GM21390 (cell line): ENCODE measurements around the gene GABRQ.

ENCODE experiments used
- ATAC-seq: cut with Tn5 transposase; IDR thresholded peaks from one replicate; pipeline ENCODE4 v1.9.1; 2021; ENCODE audit not compliant: unreplicated experiment

Gene GABRQ

DNA sequence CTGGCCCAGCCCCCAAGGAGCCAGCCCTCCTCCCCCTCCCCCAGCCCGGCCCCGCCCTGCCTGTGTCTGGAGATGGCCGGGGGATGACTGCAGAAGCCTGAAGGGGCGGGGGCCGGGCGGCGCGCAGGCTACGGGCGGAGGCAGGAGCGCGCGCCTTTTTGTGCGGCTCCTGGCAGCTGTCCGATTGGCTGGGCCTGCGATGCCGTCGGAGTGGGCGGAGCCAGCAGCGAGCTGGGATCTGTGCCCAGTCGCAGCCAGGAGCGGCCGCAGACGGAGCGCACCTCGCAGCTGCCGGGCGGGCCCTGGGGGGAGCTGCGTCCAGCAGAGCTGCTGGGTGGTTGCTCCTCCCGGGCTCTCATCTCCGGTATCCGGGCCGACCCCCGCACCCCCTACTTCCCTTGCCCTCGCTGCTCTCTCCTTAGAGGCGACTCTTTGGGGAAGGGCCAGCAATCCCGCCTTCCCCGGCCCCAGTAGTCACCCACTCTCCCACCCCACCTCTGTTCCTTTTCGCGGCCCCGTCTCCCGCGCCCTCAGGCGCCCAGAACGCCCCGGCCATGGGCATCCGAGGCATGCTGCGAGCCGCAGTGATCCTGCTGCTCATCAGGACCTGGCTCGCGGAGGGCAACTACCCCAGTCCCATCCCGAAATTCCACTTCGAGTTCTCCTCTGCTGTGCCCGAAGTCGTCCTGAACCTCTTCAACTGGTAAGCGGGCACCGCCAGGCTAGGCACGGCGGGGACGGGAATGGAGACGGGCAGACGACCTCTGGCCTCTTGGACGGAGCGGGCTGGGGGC, at the start of gene GABRQ:
Gene GABRQ (plus strand): TSS at position 247 of the 794 bp plus-strand sequence. CDS start 308 bp downstream, at position 555.
- ATAC-seq = no peak

DNA sequence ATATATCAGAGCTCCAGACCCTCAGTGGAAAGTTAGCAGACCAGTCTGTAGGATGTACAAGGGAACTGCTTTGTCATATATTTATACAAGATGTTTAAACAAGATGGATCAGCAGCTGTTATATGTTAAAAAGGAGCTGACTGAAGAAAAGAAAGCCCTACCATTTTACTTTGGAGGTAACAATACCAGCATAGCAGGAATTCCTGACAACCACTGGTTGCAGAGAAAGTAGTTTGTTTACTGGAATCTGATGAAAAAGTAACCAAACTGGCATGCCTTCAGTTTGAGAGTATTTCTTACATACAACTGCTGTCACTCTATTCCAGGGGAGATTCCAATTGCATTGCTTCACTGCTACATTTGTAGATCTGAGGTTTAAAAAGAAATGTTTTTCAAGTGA, 49.5 kb upstream of the GABRQ start:
- ATAC-seq = no peak

DNA sequence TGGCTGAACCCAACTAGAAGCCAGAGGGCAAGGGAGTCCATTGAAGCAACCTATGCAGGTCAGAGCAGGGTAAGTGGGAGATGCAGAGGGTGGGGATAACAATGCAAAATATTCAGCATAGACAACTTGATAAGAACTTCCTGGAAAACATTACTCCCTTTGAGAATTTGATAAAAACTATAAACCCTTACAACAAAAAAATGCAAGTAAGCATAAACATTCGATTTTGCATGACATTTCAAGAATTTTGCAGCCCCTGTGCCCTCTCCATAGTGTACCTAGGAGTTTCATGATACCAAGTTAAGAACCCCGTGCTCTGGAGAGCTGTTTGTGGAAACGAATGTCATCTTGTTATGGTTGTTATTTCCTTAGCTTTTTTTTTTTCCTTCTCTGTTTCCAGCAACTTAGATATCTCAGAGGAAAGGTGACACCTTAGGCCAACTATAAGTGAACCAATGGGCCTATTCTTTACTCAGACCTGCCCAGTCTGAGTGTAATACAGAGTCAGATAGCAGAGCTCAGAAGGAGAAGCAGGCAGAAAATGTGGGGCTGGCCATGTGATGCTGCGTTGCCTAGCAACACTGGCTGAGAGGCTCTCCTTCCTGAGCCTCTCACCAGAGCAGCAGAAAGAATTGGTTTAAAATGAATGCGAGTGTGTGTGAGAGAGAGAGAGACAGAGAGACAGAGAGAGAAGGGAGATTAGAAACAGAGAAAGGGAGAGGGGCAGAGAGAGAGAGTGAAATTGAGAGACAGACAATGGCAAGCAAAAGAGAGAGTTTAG, 36.7 kb upstream of the GABRQ start:
- ATAC-seq = no peak

DNA sequence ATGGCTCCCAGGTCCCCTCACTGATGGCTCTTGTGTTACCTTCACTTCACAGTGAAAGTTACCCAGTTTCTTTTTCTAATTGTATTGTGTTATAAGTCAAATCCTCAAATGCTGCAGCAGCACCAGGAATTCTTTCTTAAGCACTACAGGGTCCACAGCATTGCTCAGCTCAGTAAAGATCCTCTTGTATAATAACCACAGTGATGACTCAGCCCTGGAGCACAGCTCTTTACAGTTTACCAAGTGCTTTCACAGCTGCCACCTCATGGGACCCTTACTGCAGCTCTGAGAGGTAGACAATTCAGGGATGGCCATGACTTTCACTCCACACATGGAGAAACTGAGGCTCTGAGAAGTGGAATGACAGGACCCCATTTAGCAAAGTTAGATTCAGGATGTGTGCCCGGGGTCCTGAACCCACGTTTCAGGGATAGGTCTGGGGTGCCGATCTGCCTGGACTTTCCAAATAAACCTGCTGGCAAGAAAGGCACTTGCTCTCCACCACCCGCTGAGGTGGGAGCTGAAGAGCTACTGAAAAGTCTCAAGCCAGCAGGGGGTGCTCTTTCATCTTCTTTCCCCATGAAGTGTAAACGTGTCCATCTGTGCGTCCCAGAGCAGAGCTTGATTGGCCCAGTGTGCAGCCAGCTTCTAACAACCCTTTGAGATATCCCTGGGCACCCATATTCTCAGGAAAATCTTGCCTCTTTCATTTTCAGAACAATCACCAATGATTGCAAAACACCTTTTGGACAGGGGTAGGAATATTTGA, 35.7 kb upstream of the GABRQ start:
- no peak for ATAC-seq

GRCh38 chrX:152614791-152615190, 22.9 kb upstream of the GABRQ start:
- no peak for ATAC-seq

DNA sequence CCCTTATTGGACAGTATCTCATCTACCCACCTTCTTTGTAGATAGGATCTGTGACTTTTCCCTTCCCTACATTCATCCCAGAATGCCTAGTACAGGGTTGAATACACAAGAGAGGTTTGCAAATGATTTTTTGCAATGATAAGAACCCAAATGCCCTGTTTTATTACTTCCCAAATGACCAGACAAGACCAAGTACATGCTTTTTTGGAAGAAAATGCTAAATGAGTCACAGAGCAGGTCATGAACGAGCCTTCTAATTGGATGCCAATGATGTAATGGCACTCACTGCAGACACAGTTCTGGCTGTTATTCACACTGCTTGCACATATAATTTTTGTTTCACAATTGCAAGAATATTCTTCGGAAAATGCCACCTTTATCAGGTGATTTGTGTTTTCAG, 17.8 kb upstream of the GABRQ start:
- ATAC-seq = no peak

- no peak for ATAC-seq
Measured at GRCh38 chrX:152632445-152633097, 5.1 kb upstream of the GABRQ start.

GRCh38 chrX:152635941-152636340, 1.8 kb upstream of the GABRQ start:
- no peak for ATAC-seq

DNA sequence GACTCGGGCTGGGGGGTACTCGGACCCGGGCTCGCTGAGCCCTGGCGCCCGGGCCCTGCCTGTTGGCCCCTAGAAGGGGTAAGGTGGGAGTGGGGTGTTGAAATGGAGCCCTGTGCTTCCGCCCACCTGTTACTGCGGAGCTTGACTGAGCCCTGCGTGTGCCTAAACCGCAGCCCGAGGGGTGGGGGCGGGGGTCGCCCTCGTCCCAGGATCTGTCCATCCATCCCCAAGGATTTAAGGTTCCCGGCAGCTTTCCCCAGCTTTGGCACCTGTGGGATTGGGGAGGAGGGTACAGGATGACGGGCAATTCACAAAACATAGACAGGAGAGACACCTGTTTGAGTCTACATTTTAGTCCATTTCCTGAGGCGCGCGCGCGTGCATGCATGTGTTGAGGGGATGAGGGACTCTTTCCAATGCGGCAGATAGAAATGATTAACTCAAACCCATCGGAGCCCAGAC, 779 bp downstream of the GABRQ start:
- ATAC-seq = no peak

DNA sequence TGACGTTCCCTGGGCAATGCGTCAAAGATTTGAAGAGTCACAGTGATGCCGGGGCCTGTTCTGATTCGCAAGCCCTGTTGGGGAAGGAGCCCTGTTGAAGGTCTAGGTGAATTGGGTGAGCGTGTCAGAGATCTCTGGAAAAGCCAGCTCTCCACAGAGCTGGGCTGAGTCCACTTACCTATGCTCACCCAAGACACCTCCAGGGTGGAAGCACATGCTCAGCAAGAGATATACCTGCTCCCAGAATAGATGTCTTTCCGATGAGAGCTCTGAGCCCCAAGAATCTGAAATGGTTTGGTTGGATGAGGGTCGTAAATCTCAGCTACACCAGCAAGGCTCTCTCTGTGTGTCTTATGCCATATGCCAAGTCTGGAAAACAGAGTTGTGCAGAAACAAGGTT, 1.7 kb downstream of the GABRQ start:
- no peak for ATAC-seq

GRCh38 chrX:152640034-152640818, 2.5 kb downstream of the GABRQ start:
- no peak for ATAC-seq

DNA sequence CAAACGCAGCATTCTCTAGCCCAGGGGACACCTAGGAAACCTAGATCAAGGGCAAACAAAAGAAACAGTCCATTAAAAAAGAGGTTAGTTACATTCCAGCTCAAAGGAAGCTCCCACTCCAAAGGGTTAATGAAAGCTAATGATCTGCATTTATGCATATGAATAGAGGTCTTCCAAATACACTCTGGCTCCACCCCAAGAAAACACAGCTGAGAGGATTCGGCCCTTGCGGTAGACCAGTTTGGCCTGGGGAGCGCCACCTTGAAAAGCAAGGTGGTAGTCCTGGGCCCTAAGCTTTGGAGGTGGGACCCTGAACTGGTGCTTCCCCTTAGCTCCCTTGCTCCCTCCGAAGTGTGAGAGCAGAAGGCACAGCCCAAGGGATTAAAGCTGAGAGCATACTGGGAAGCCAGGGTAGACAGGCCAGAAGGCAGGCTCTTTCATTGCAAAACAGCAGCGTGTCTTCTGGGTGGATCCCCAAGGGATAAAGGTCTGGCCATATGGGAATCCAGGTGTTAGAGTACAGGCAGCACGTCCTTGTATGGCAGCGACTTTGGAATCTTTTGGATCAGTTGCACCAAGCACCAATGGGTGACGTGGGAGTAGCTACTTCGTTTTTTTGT, 3.7 kb downstream of the GABRQ start:
- no peak for ATAC-seq

- no peak for ATAC-seq
Measured at GRCh38 chrX:152641996-152642395, 4.3 kb downstream of the GABRQ start.

DNA sequence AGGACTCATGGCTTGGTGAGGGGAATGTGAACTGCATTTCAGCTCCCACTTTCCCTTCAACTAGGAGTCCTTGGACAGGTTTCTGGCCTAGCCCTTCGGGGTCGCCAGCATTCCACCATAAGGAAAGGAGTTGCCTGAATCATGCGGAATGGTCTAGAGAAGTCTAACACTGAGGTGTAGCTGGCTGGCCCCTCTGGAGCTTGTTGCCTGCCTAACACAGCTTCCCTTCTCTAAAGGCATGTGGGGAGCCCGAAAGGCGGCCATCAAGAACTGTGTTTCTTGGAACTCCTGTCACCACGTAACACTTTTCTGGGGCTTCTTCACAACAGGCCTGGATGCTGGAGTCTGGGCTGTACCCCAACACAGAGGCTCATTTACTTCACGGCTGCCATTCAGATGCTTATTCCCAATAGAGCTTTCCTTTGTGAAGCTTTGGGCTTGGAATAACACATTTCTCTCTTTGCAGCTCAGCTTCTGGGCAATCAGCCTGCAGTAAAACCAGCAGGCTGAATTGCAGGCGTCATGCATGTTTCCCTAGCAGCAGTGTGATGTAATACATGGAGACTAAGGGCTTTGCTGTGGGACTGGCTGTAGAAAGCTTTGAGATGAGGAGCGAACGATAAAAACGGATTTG, 5.4 kb downstream of the GABRQ start:
- ATAC-seq = no peak

DNA sequence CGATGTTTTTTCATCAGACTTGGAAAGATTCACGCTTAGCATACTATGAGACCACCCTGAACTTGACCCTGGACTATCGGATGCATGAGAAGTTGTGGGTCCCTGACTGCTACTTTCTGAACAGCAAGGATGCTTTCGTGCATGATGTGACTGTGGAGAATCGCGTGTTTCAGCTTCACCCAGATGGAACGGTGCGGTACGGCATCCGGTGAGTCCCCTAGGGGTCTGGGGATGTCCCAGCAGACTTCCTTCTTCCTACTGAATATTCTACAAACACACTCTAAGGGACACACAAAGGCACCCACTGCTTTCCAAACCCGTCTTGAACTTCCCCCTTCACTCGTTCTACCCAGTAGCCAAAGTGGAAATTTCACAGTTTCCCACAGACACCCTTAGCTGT, 9.3 kb downstream of the GABRQ start:
- no peak for ATAC-seq

DNA sequence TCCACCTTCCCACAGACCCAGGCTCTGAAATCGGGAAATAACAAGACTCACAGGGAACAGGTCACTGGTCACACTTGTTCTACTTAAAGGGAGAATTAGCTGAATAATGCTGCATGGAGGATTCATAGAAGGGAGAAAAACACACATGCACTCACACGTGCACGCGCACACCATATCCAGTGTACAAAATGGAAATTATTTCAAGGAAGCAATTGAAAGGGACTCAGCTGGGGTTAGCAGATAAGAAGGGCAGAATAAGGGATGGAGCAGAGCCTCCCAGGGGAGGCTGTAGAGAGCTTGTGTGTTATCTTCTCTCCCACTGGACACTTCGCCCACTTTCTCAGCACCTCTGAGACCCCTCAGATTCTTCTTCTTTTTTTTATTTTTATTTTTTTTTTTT, 10.3 kb downstream of the GABRQ start:
- no peak for ATAC-seq

DNA sequence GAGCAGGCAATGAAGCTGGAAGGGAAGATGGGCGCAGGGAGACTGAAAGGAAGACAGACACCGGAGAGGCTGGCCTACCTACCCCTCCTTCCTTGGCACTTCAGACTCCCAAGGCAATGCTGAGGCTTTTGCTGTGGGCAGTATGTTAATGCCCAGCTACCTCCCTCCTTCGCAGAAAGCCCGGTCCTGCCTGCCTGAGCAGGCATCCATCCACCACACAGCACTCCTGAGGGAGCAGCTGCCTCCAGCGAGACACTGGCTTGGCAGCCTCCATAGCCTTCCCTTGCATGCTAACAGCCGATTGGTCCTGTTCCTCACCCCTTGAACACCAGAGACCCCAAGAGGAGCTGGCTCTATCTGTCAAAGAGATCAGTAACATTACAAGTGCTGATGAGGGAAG, 14.4 kb downstream of the GABRQ start:
- ATAC-seq = no peak

DNA sequence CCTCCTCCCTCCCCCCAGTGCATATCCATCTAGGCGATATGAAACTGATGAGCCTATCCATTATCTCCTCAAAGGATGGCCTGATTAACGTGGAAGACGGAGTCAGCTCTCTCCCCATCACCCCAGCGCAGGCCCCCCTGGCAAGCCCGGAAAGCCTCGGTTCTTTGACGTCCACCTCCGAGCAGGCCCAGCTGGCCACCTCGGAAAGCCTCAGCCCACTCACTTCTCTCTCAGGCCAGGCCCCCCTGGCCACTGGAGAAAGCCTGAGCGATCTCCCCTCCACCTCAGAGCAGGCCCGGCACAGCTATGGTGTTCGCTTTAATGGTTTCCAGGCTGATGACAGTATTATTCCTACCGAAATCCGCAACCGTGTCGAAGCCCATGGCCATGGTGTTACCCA, 14.8 kb downstream of the GABRQ start:
- ATAC-seq = no peak

- no peak for ATAC-seq
Measured at GRCh38 chrX:152656087-152656486, 18.4 kb downstream of the GABRQ start.
